Measurements from ENCODE around the gene MYO15A. TPM values are rescaled to one million over a fixed set of nuclear protein-coding genes. Genes with fewer than 3 reads are reported as not detected.

Gene MYO15A
- total RNA-seq, 1 experiment from 2014 or later = 2.8 TPM

DNA sequence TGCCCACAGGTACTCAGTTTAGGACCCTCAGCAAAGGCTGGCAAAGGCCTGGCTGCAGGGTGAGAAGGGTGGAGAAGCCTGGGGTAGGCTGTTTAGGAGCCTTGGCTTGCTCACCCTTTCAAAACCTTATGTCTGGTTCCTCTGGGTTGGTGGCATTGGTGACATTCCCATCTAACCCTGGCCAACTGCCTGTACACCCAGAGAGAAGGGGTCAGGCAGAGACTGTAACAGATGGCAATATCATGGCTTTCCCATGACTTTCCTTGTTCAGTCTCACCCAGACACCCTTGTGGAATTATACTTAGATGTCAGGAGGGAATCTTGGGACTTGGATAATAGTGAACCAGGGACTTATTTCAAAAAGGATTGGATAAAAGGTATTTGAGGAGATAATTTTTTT is 98.4 kb downstream of the MYO15A start:
- Histone ChIP-seq H2AFZ (ENCODE audit: low read depth, low read length, poor library complexity, severe bottlenecking) (no peak overlapping the region), H3K27ac (ENCODE audit: low read depth, low read length) (no peak overlapping the region), H3K4me3 (replicated peaks in 1 of 2; ENCODE audit: low read depth in 1 of 2, low read length in 2 of 2) (no peak overlapping the region), H3K79me2 (ENCODE audit: insufficient read depth, low read length) (peaks cover 36% of the 10 kb centered on the region), H3K4me1 (ENCODE audit: control insufficient read depth in 1 of 2, insufficient read depth in 2 of 2, low read length in 2 of 2) (peaks cover 8 to 17% of the 10 kb centered on the region in 2 experiments; a peak in 3 of 4 replicates), H3K27me3 (ENCODE audit: insufficient read depth, low read length) (no peaks in the 10 kb centered on the region), H3K9me3 (ENCODE audit: control insufficient read depth in 1 of 2, insufficient read depth in 1 of 2, low read depth in 1 of 2, low read length in 2 of 2) (no peaks in the 10 kb centered on the region), H4K20me1 (ENCODE audit: insufficient read depth) (no peaks in the 10 kb centered on the region), H3K9me2 (ENCODE audit: insufficient read depth) (no peaks in the 10 kb centered on the region), H3K9ac (ENCODE audit: low read length) (no peak overlapping the region), H3K4me2 (ENCODE audit: low read length) (no peak overlapping the region), H3K36me3 (ENCODE audit: control insufficient read depth in 1 of 2, insufficient read depth in 2 of 2, low read length in 2 of 2) (peaks cover 31 to 43% of the 10 kb centered on the region in 2 experiments)
- ChIA-PET POLR2A (no interaction called here), RAD21 (ENCODE audit: low non-redundant PET in 1 of 2, low total read pairs in 2 of 2, uncharacterized antibody in 2 of 2, unreplicated experiment in 2 of 2) (no interaction called here), CTCF (no interaction called here)
- TF ChIP-seq ELF1 (IDR thresholded peaks at IDR 0.05; ENCODE audit: borderline replicate concordance, low read depth) (no peak), FOSL1 (IDR thresholded peaks at IDR 0.05; ENCODE audit: low read depth) (no peak), RAD21 (IDR thresholded peaks at IDR 0.05; ENCODE audit: low read depth) (no peak), JUND (IDR thresholded peaks at IDR 0.05) (no peak), CEBPB (IDR thresholded peaks at IDR 0.05; ENCODE audit: low read depth) (no peak), CTCF (IDR thresholded peaks at IDR 0.05 in 2 of 3, conservative IDR thresholded peaks at IDR 0.05 in 1 of 3; ENCODE audit: borderline replicate concordance in 1 of 3, insufficient read depth in 1 of 3, low read depth in 2 of 3, low read length in 2 of 3) (no peak), SRF (IDR thresholded peaks at IDR 0.05; ENCODE audit: low read depth) (no peak), CBX3 (IDR thresholded peaks at IDR 0.05; ENCODE audit: low read depth) (no peak), ZBTB33 (IDR thresholded peaks at IDR 0.05; ENCODE audit: extremely low read depth, insufficient replicate concordance, low read length) (no peak), EGR1 (IDR thresholded peaks at IDR 0.05; ENCODE audit: low read depth) (no peak), POLR2A (IDR thresholded peaks at IDR 0.05; ENCODE audit: borderline replicate concordance, extremely low read depth, insufficient read depth, insufficient read length) (no peak)
- TF ChIP-seq, protein P1, sequence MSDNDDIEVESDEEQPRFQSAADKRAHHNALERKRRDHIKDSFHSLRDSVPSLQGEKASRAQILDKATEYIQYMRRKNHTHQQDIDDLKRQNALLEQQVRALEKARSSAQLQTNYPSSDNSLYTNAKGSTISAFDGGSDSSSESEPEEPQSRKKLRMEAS (IDR thresholded peaks at IDR 0.05) = no peak
- DNase-seq (ENCODE audit: low read depth, low spot score) = no peak
- intact Hi-C loops (cut with micrococcal nuclease) = no loop called here
- no peak for ATAC-seq
- no TSS peak for BruUV-seq (replicated peaks)

All from HCT116 (cell line).